ENCODE measurements around the gene WDR5B.

Gene WDR5B

GRCh38 chr3:122415762-122416654, at the start of gene WDR5B:
Gene WDR5B, minus strand, starts transcription at chr3:122416062. Its CDS starts 534 bp downstream, at chr3:122415528.
- peak within 1 kb of the TSS; percentile 85 for H3K27ac ChIP-seq
- peak; percentile 85 for TF ChIP-seq ZFX (IDR thresholded peaks at IDR 0.05)
- no peak; the same call in 1 of the 2 replicates for TF ChIP-seq CTCF (conservative IDR thresholded peaks at IDR 0.05)

GRCh38 chr3:122464659-122465058, 48.8 kb upstream of the WDR5B start:
- TF ChIP-seq CTCF (conservative IDR thresholded peaks at IDR 0.05) (no peak), ZFX (IDR thresholded peaks at IDR 0.05) (no peak)
- no peak overlapping the region for H3K27ac ChIP-seq

- no peak overlapping the region for H3K27ac ChIP-seq
- TF ChIP-seq CTCF (conservative IDR thresholded peaks at IDR 0.05) (no peak), ZFX (IDR thresholded peaks at IDR 0.05) (no peak)
Measured at GRCh38 chr3:122462406-122462805, 46.5 kb upstream of the WDR5B start.

- no peak overlapping the region for H3K27ac ChIP-seq
- TF ChIP-seq CTCF (conservative IDR thresholded peaks at IDR 0.05) (no peak), ZFX (IDR thresholded peaks at IDR 0.05) (no peak)
Measured at GRCh38 chr3:122461806-122462205, 45.9 kb upstream of the WDR5B start.

GRCh38 chr3:122458992-122459391, 43.1 kb upstream of the WDR5B start:
- TF ChIP-seq CTCF (conservative IDR thresholded peaks at IDR 0.05) (peak; percentile 68), ZFX (IDR thresholded peaks at IDR 0.05) (no peak)
- no peak overlapping the region for H3K27ac ChIP-seq

- no peak overlapping the region for H3K27ac ChIP-seq
- TF ChIP-seq ZFX (IDR thresholded peaks at IDR 0.05) (no peak), CTCF (conservative IDR thresholded peaks at IDR 0.05) (no peak)
Measured at GRCh38 chr3:122457706-122458105, 41.8 kb upstream of the WDR5B start.

- no peak for TF ChIP-seq CTCF (conservative IDR thresholded peaks at IDR 0.05)
- TF ChIP-seq ZFX (IDR thresholded peaks at IDR 0.05) = no peak
- H3K27ac ChIP-seq = no peak overlapping the region
Measured at GRCh38 chr3:122456074-122456473, 40.2 kb upstream of the WDR5B start.

All from C4-2B (cell line).